Astrocyte (in vitro differentiated cells and primary cell): Measurements from ENCODE around the gene SNAP29. TPM values are rescaled to one million over a fixed set of nuclear protein-coding genes. Genes with fewer than 3 reads are reported as not detected.

Experiments
- DNase-seq: peaks from one replicate; pipeline ENCODE4 v3.0.0-alpha.2; 2010; ENCODE audit warnings: low read depth
- FAIRE-seq: peaks from 2 replicates; lab custom pipeline; 2011; peaks lifted over from hg19 to GRCh38; lab: Jason Lieb, UNC
- H2AFZ ChIP-seq: 2 replicates; pipeline ENCODE4 v1.6.0; 2012; ENCODE audit warnings: low read depth, low read length, inconsistent platforms
- H3K27ac ChIP-seq: 2 replicates; pipeline ENCODE4 v1.5.1; 2011; ENCODE audit warnings: low read depth, low read length, inconsistent platforms
- H3K27me3 ChIP-seq: 2 replicates; pipeline ENCODE4 v1.6.0; 2011; ENCODE audit warnings: low read length, inconsistent platforms; ENCODE audit not compliant: insufficient read depth
- H3K36me3 ChIP-seq: 2 replicates; pipeline ENCODE4 v1.5.1; 2011; ENCODE audit warnings: low read length, inconsistent platforms; ENCODE audit not compliant: insufficient read depth
- H3K4me1 ChIP-seq: 2 replicates; pipeline ENCODE4 v1.5.1; 2011; ENCODE audit warnings: low read length, inconsistent platforms; ENCODE audit not compliant: insufficient read depth
- H3K4me2 ChIP-seq: 2 replicates; pipeline ENCODE4 v1.6.0; 2012; ENCODE audit warnings: low read length, inconsistent platforms
- H3K4me3 ChIP-seq: 2 replicates; pipeline ENCODE4 v1.5.1; 2011; ENCODE audit warnings: low read depth, mild to moderate bottlenecking, low read length, inconsistent platforms; ENCODE audit not compliant: insufficient read depth
- H3K79me2 ChIP-seq: 2 replicates; pipeline ENCODE4 v1.6.0; 2012; ENCODE audit warnings: mild to moderate bottlenecking, low read length, inconsistent platforms; ENCODE audit not compliant: insufficient read depth
- H3K9ac ChIP-seq: 2 replicates; pipeline ENCODE4 v1.6.0; 2012; ENCODE audit warnings: mild to moderate bottlenecking, low read length, inconsistent platforms
- H3K9me3 ChIP-seq: 2 replicates; pipeline ENCODE4 v1.5.1; 2012; ENCODE audit warnings: low read depth, mild to moderate bottlenecking, low read length, inconsistent platforms; ENCODE audit not compliant: insufficient read depth
- H4K20me1 ChIP-seq: 2 replicates; pipeline ENCODE4 v1.6.0; 2012; ENCODE audit warnings: low read length, inconsistent platforms; ENCODE audit not compliant: insufficient read depth
- H3K27ac Mint-ChIP-seq: one replicate; pipeline ENCODE4 v1.8.0; 2021; ENCODE audit warnings: mild to moderate bottlenecking, mixed read lengths; ENCODE audit not compliant: unreplicated experiment
- H3K27me3 Mint-ChIP-seq: one replicate; pipeline ENCODE4 v1.8.0; 2021; ENCODE audit warnings: low read depth, mixed read lengths; ENCODE audit not compliant: unreplicated experiment
- H3K36me3 Mint-ChIP-seq: one replicate; pipeline ENCODE4 v1.8.0; 2021; ENCODE audit warnings: low read depth, mixed read lengths; ENCODE audit not compliant: unreplicated experiment
- H3K4me1 Mint-ChIP-seq: one replicate; pipeline ENCODE4 v1.8.0; 2021; ENCODE audit warnings: low read depth, mixed read lengths; ENCODE audit not compliant: unreplicated experiment
- H3K4me3 Mint-ChIP-seq: one replicate; pipeline ENCODE4 v1.8.0; 2021; ENCODE audit warnings: mild to moderate bottlenecking, moderate library complexity, mixed read lengths; ENCODE audit not compliant: unreplicated experiment
- H3K9me3 Mint-ChIP-seq: one replicate; pipeline ENCODE4 v1.8.0; 2021; ENCODE audit warnings: mild to moderate bottlenecking, mixed read lengths; ENCODE audit not compliant: unreplicated experiment
- EZH2 ChIP-seq: IDR thresholded peaks from 2 replicates; pipeline ENCODE4 v1.6.1; 2012; ENCODE audit warnings: mild to moderate bottlenecking, low read length, inconsistent platforms; ENCODE audit not compliant: insufficient read depth
- total RNA-seq: library from RNA; stranded (reverse); gene quantifications from 2 replicates; pipeline ENCODE4 v1.2.1, GENCODE V29; 2021
- TF ChIP-seq, protein P1 (sequence below): IDR thresholded peaks from 2 replicates; pipeline ENCODE4 v1.5.1; 2011; ENCODE audit warnings: low read depth, mild to moderate bottlenecking, inconsistent platforms, low read length, moderate library complexity; ENCODE audit not compliant: insufficient read depth

The SNAP29 gene
- total RNA-seq, 1 donor from 2014 or later, result 19.6 TPM

DNA sequence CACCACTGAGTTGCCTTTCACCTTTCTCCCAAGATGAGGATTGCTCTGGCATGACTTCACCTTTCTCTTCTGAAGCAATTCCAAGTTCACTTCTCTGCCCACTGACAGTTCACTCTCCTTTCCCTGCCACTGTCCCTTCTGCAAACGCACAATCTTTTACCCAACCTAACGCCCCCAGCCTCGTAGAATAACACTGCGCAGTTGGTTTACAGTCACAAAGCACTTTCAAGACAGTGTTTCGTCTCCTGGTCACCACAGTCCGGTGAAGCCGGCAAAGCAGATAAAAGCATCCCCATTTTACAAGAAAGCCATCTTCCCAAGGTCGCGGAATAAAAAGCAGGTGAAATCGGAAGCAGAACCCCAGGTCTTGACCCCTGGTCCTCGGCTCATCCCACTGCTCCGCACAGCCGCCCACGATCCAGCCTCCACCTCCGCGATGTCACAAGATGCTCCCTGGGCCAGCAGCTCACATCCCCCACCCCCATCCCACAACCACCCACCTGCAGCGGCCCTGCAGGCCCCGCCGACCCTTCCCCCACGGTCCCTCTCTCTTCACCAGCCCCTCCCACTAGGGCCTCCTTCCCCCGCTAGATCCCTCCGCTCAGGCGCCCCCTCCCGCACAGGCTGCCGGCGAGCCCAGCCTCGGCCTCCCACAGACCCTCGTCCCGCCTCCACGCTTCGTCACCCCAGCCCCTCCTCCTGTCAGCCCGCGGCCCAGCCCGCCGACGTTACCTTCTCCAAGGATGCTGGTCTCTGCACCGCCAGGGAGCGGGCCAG lies 781 bp upstream of the SNAP29 start:
- Histone ChIP-seq H3K4me1 (peaks cover 11% of the 10 kb centered on the region), H3K9ac (peak overlapping the region; percentile 79), H3K27ac (peak overlapping the region; percentile 66), H3K9me3 (no peaks in the 10 kb centered on the region), H3K4me3 (peak overlapping the region; percentile 77), H3K4me2 (peak overlapping the region; percentile 94), H4K20me1 (peaks cover 49% of the 10 kb centered on the region), H3K27me3 (no peaks in the 10 kb centered on the region), H2AFZ (peak overlapping the region; percentile 72), H3K79me2 (peaks cover 56% of the 10 kb centered on the region), H3K36me3 (no peaks in the 10 kb centered on the region)
- TF ChIP-seq, protein P1, sequence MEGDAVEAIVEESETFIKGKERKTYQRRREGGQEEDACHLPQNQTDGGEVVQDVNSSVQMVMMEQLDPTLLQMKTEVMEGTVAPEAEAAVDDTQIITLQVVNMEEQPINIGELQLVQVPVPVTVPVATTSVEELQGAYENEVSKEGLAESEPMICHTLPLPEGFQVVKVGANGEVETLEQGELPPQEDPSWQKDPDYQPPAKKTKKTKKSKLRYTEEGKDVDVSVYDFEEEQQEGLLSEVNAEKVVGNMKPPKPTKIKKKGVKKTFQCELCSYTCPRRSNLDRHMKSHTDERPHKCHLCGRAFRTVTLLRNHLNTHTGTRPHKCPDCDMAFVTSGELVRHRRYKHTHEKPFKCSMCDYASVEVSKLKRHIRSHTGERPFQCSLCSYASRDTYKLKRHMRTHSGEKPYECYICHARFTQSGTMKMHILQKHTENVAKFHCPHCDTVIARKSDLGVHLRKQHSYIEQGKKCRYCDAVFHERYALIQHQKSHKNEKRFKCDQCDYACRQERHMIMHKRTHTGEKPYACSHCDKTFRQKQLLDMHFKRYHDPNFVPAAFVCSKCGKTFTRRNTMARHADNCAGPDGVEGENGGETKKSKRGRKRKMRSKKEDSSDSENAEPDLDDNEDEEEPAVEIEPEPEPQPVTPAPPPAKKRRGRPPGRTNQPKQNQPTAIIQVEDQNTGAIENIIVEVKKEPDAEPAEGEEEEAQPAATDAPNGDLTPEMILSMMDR, result no peak
- TF ChIP-seq EZH2, result no peak
- Mint-ChIP-seq H3K27me3 (no peaks in the 10 kb centered on the region), H3K27ac (peak overlapping the region; percentile 51), H3K4me3 (peak overlapping the region; percentile 89), H3K4me1 (peaks cover 2% of the 10 kb centered on the region), H3K9me3 (no peaks in the 10 kb centered on the region), H3K36me3 (peaks cover 4% of the 10 kb centered on the region)
- FAIRE-seq (no peak), DNase-seq (peak; percentile 82)

DNA sequence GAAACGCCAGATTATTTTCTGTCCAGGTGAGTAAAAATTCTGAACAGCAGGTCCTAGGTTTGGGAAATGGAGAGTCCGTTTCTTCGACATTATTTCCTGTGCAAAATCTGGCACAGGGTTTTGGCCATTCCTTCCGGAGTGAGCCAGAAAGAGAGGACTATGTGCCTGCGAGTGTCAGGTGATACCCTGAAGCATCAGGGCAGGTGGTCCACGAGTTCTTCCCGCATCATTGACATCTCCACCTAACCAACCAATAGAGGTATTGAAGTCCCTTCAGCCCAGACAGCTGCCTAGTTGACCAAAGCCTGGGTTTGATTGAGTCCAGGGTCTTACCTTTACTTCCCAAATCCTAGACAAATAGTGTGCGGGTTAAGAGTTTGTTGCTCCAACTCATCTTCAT lies 808 bp downstream of the SNAP29 start:
- Histone ChIP-seq H3K9me3 (no peaks in the 10 kb centered on the region), H3K36me3 (no peaks in the 10 kb centered on the region), H3K27me3 (no peaks in the 10 kb centered on the region), H4K20me1 (peaks cover 48% of the 10 kb centered on the region), H2AFZ (no peak overlapping the region), H3K79me2 (peaks cover 40% of the 10 kb centered on the region), H3K4me3 (peak overlapping the region; percentile 77), H3K4me2 (peak overlapping the region; percentile 94), H3K27ac (no peak overlapping the region), H3K9ac (peak overlapping the region; percentile 79), H3K4me1 (peaks cover 11% of the 10 kb centered on the region)
- no peak for DNase-seq
- no peak for FAIRE-seq
- TF ChIP-seq, protein P1, result no peak
- TF ChIP-seq EZH2, result no peak
- Mint-ChIP-seq H3K27me3 (no peaks in the 10 kb centered on the region), H3K27ac (peak overlapping the region; percentile 63), H3K4me3 (peak overlapping the region; percentile 85), H3K36me3 (peaks cover 11% of the 10 kb centered on the region), H3K4me1 (peaks cover 2% of the 10 kb centered on the region), H3K9me3 (no peaks in the 10 kb centered on the region)

DNA sequence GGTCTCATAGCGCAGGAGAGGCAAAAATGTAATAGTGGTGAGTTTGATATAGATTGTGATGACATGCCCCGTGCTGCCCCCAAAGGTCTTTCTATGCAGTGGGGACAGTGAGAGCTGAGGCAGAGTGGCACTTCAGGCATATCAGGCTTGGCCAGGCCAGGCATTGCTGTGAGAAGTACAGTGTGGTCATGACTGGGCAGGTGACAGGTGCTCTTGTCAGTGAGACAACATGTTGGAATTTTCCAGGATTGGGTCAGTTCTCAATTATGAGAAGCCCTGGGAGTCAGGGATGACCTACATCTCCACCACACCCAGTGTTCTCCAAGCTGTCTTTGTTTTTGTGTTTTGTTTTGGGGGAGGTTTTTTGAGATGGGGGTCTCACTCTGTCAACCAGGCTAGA lies 3.7 kb downstream of the SNAP29 start:
- Histone ChIP-seq H3K4me3 (no peak overlapping the region), H3K27me3 (no peaks in the 10 kb centered on the region), H3K4me1 (peaks cover 6% of the 10 kb centered on the region), H3K9me3 (no peaks in the 10 kb centered on the region), H3K9ac (no peak overlapping the region), H2AFZ (no peak overlapping the region), H3K36me3 (no peaks in the 10 kb centered on the region), H3K27ac (no peak overlapping the region), H4K20me1 (peaks cover 45% of the 10 kb centered on the region), H3K79me2 (peaks cover 24% of the 10 kb centered on the region), H3K4me2 (no peak overlapping the region)
- no peaks in the 10 kb centered on the region for H3K9me3 Mint-ChIP-seq
- H3K36me3 Mint-ChIP-seq, result peaks cover 11% of the 10 kb centered on the region
- TF ChIP-seq, protein P1, result no peak
- no peak for TF ChIP-seq EZH2
- peaks cover 6% of the 10 kb centered on the region for H3K4me1 Mint-ChIP-seq
- H3K27ac Mint-ChIP-seq, result no peak overlapping the region
- no peak for FAIRE-seq
- no peaks in the 10 kb centered on the region for H3K27me3 Mint-ChIP-seq
- no peak overlapping the region for H3K4me3 Mint-ChIP-seq
- DNase-seq, result no peak
